GM12864 (cell line): Measurements from ENCODE around the gene LENG1.

ENCODE experiments used
- DNase-seq: peaks from one replicate; pipeline ENCODE4 v3.0.0-alpha.2; 2011; ENCODE audit warnings: low read depth
- H3K4me3 ChIP-seq: 2 replicates; pipeline ENCODE4 v1.5.1; 2011; ENCODE audit warnings: mild to moderate bottlenecking, low read depth, low read length, control low read depth
- TF ChIP-seq, protein P1 (sequence below): IDR thresholded peaks from 2 replicates; pipeline ENCODE4 v1.5.1; 2011; ENCODE audit warnings: low read depth, mild to moderate bottlenecking, moderate library complexity, low read length, control low read depth, inconsistent platforms; ENCODE audit errors: missing control alignments

Gene LENG1

DNA sequence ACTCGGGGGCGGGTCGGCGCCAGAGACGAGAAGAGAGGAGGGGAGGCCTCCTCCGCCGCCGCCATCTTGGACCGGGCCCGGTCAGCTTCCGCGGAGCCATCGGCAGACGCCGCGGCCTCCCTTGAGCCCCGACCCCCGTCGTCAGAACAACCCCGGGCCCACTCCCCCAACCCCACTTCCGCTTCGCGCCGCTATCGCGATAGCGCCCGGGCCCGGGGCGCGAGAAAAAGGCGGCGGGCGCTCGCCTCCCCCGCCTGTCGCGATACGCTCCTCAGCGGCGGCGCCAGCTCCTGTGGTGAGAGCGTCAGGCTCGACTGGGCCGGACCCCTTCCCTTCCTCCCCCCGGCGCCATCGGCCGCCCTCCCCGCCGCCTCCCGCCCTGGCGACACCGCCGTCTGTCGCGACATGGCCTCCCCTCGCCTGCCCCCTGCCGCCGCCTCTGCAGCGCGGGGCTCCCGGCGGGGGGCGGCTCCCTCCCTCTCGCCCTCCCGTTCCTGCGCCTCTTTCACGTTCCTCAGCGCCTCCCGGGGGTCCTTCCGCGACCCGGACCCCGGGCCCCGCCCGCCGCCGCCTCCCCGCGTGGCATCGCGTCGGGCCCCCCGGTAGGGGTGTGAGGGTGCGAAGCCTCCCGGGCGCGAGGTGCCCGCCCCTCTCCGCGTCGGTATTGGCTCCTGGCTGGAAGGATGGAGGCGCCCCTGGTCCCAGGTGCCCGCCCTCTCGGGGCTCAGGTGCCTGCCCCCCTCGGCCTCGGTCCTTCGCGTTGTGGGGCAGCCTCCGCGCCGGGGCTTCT, 21.6 kb downstream of the LENG1 start, which contains the start of gene CNOT3:
CNOT3 (plus strand) TSS at position 64 of the 790 bp plus-strand sequence. CDS start 5,217 bp downstream, outside the sequence.
- TF ChIP-seq, protein P1, sequence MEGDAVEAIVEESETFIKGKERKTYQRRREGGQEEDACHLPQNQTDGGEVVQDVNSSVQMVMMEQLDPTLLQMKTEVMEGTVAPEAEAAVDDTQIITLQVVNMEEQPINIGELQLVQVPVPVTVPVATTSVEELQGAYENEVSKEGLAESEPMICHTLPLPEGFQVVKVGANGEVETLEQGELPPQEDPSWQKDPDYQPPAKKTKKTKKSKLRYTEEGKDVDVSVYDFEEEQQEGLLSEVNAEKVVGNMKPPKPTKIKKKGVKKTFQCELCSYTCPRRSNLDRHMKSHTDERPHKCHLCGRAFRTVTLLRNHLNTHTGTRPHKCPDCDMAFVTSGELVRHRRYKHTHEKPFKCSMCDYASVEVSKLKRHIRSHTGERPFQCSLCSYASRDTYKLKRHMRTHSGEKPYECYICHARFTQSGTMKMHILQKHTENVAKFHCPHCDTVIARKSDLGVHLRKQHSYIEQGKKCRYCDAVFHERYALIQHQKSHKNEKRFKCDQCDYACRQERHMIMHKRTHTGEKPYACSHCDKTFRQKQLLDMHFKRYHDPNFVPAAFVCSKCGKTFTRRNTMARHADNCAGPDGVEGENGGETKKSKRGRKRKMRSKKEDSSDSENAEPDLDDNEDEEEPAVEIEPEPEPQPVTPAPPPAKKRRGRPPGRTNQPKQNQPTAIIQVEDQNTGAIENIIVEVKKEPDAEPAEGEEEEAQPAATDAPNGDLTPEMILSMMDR, result peak; percentile 8
- DNase-seq, result no peak
- H3K4me3 ChIP-seq, result peak within 1 kb of the TSS; percentile 80

DNA sequence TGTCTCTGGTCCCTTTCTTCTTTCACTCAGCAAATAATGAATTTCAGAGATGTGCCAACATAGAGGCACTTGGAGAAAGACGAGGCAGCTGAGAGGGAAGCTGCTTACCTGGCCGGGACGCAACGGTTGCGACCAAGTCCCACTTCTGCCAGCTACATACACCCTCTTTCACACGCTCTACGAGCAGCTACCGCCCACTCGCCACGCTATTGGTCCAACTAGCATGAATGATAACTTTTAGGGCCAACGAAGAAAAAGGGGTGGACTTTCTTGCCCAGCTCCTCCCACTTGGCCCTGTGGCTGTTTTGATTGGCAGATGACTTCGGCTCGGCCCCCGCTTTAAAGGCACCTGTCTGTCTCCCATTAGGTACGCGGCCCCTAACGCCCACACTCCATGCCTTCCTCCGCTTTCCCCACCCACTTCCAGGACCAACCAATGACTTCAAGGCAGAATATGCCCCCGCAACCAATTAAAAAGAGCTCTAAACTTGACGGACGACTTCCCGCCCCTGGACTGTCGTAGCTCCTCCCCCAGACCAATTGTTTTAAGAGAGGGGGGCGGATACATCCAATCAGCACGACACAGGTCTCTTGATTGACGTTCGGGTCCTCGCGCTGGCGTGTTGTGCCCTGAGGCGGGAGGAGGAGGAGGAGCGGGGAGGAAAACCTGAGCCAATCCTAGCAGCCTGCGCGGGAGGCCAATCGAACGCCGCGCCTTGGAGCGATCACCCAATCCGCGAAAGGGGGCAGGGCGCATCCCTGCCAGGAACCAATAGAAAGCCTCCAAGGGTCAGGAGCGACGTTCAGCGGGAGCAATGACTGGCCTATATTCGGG, 22.4 kb downstream of the LENG1 start:
- peak overlapping the region; percentile 80 for H3K4me3 ChIP-seq
- peak; percentile 100 for DNase-seq
- TF ChIP-seq, protein P1, result no peak

DNA sequence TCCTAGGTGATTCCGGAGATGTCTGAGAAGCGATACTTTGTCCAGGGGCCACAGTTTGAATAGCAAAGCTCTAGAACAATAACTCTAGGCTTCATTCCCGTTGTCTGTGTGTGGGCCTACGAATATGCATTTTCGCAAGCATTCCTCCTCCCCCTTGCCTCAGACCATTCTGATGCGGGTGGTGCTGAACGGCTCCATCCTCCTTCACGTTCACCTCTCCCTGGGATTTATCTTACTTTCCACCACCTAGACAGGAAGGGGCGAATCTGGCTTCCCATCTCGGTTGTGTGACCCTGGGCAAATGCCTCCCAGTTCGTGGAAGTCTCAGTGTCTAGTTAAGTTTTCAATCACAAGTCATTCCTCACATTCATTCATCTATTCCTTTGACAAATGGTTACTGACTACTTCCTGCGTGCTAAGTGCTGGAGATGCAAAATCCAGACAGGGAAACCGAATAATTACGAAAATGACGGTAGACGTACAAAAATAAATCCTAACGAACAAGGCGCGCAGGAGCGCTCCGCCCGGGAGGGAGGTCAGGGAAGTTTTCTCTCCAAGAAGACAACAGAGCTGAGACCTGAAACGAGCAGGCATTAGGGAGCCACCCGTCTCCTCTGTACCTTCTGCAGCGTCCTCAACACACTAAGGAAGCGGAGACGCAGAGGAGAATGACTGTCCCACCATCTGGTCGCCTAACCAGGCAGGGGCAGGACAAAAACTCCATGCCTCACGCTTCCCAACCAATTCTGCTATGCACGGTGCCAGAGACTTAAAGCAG, 23.2 kb downstream of the LENG1 start:
- TF ChIP-seq, protein P1, result no peak
- DNase-seq, result no peak
- peak overlapping the region; percentile 78 for H3K4me3 ChIP-seq

DNA sequence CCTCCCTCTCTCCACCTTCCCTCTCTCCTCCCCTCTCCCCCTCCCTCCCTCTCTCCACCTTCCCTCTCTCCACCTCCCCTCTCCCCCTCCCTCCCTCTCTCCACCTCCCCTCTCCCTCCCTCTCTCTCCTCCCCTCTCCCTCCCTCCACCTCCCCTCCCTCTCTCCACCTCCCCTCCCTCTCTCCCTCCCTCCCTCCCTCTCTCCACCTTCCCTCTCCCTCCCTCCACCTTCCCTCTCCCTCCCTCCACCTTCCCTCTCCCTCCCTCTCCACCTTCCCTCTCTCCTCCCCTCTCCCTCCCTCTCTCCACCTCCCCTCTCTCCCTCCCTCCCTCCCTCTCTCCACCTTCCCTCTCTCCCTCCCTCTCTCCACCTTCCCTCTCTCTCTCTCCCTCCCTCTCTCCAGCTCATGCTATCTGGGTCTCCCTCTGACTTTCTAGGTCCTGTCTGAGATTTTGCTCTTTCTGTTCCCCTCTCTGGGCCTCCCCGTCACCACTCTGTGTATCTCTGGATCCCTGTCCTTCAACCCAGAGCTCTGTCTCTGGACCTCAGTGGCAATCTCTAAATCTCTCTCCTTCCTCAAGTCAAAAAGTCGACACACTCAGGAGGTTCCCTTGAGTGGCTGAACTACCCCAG, 25.4 kb downstream of the LENG1 start:
- H3K4me3 ChIP-seq, result no peak overlapping the region
- DNase-seq, result no peak
- TF ChIP-seq, protein P1, result no peak

DNA sequence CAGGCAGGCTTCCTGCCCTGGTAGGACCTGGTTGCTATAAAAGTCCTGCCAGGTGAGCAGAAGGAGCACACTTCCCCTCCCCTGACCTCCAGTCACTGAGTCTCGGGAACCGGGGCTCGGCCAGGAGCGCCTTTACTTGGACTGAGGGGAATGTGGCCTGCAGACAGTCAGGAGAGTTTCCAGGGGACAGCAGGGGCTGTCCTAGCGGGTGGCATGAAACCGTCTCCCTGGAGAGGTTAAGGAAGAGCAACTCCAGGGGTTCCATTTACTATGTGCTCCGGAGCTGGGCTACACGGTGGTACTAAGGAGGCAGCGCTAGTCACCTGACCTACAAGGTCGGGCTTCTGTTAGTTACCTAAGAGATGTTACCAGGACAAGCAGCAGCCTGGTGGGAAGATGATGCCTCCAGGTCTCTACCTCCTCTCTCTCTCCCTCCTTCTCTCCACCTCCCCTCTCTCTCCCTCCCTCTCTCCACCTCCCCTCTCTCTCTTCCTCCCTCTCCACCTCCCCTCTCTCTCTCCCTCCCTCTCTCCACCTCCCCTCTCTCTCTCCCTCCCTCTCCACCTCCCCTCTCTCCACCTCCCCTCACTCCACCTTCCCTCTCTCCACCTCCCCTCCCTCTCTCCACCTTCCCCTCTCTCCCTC, 26.1 kb downstream of the LENG1 start:
- TF ChIP-seq, protein P1, result no peak
- H3K4me3 ChIP-seq, result no peak overlapping the region
- DNase-seq, result peak; percentile 49

DNA sequence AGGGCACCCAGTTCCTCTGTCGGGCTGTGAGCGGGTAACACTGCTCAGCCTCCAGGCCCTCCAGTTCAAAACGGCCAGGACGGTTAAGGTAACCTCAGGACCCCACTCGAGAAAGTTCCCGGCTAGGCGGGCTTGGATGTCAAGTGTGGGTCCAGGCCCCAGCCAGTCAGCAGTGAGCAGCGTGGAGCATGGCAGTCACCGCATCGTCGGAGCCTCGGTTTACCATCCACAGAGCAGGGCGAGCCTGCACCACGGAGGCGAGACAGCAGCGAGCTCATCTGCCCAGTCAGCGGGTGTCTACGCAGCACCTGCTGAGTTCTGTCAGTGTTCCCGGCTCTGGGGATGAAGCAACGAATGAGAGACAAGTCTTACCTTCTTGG, 29.9 kb downstream of the LENG1 start:
- DNase-seq, result no peak
- H3K4me3 ChIP-seq, result no peak overlapping the region
- TF ChIP-seq, protein P1, result no peak
